ENCODE data around the gene ADGRE1. TPM values are rescaled to one million over a fixed set of nuclear protein-coding genes. Genes with fewer than 3 reads are reported as not detected.

Gene ADGRE1
- total RNA-seq, 1 donor from 2014 or later, result not detected

DNA sequence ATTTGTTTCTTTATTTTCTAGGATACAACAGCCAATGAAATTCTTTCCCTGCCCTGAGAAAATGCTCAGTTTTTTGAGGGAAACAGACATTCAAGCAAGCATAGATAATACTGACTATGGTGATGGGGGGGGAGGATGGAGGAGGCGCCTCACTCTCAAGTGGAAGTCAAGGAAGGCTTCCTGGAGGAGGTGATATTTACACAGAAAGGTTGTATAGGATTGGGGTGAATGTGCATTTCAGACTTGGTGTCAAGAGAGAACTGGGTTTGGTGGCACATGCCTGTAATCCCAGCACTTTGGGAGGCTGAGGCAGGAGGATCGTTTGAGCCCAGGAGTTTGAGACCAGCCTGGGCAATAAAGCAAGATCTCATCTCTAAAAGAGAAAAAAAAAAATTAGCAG is 12.2 kb upstream of the ADGRE1 start:
- DNase-seq (ENCODE audit: low read depth), result no peak

DNA sequence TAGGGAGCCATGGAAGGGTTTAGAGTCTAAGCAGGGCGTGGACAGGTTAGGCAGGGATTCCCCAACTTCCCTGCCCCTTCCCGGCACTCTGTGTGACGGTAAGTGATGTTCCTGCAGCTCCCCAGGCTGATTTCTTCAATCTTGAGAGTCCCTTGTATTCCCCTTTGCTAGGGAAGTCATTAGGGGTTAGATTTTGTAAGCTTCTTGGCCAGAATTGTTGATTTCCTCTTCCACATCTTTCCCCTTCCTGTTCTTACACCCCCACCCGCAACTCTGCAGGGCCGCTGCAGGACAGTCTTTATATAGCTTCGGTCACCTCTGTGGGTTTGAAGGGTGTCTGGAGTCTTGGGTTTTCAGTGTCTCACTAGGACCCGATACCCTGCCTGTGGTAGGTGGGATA is 10.6 kb upstream of the ADGRE1 start:
- DNase-seq (ENCODE audit: low read depth), result no peak

DNA sequence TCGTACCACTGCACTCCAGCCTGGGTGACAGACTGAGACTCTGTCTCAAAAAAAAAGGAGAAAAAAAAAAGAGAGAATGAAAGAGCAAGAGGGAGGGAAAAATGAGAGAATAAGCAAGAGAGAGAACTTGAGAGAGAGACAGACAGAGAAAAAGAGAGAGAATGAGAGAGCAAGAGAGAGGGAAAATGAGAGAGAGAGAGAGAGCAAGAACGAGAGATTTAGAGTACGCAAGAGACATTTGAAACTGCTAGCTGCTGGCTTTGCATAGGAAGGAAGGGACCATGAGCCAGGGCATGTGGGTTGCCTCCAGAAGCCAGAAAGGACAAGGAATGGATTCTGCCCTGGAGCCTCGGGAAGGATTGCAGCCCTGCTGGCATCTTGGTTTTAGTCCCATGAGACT is 9.6 kb upstream of the ADGRE1 start:
- no peak for DNase-seq (ENCODE audit: low read depth)

- no peak for DNase-seq (ENCODE audit: low read depth)
These were observed 992 bp upstream of the ADGRE1 start for GRCh38 chr19:6886277-6886897.

DNA sequence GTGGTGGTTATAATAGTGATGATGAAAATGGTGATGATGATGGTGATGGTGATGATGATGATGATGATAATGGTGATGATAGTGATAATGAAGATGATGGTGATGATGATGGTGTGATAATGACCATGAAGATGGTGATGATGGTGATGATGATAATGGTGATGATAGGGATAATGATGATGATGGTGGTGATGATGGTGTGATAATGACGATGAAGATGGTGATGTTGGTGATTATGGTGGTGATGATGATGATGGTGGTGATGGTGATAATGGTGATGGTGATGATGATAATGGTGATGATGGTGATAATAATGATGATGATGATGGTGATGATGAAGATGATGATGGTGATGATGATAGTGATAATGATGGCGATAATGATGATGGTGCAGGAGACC is 1.6 kb downstream of the ADGRE1 start:
- DNase-seq (ENCODE audit: low read depth), result no peak

DNA sequence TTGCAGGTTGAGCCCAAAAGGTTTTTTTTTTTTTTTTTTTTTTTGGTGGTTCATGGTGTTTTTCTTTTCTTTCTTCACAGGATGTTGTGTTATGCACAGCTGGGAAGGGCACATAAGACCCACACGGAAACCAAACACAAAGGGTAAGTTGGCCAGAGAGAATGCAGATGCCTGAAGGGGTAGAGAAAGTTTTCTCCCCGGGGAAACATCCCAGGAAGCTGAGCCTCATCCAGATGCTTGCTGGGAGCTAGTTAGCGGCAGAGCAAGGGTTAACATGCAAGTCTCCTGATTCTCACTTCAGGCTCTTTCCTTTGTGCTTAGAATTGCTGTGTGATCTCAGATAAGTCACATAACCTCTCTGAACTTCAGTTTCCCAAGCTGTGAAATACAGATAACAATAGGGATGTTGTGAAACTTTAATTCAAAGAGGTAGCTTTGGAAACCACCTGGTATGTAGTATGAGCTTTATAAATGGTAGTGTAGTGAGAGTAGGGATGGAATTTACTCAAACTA is 3.1 kb downstream of the ADGRE1 start:
- DNase-seq (ENCODE audit: low read depth), result no peak

GRCh38 chr19:6890938-6891337 is 3.6 kb downstream of the ADGRE1 start:
- DNase-seq (ENCODE audit: low read depth), result no peak

DNA sequence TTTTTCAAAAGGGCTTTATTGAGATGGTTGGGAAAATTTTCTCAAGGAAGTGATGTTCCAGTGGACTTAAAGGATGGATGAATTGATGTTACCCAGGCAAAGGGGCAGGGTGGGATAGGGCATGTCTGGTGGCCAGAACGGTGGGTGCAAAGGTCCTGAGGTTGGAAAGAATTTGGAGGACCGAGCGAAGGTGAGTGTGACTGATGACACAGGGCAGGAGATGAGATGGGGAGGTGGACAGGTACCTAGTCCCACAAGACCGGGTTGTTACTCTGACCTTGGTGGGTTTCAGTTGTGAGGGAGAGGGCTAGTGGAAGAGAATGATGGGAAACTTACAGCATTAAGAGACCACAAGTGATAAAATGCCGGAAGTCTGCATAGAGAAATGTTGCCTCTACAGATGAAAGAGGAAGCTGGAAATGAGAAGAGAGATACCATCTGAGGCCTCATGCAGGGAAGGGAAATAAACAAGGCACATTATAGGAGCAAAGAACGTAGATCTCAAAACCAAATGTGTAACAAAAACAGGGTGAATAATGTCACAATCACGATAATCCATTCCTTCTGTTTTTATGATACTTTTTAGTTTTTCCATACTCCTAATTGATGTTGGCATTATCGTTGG is 4.5 kb downstream of the ADGRE1 start:
- no peak for DNase-seq (ENCODE audit: low read depth)

DNA sequence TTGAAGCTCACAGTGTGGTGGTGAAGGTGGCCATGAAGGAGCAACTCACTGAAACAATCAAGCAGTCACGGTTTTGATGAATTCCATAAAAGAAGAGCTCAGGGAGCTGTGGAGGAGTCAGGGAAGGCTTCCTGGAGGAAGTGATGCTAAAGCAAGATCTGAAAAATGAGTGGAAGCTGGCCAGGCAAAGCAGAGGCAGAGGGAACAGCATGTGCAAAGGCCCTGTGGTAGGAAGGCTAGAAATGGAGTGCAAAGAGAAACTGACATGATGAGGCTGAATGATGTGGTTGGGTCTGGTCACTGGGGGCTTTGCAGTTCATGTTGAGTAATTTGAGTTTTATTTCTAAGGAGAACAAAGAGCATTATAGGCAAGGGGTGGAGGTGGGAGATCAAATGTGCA is 6.9 kb downstream of the ADGRE1 start:
- DNase-seq (ENCODE audit: low read depth), result no peak

GRCh38 chr19:6903446-6903845 is 16.1 kb downstream of the ADGRE1 start:
- DNase-seq (ENCODE audit: low read depth), result no peak

GRCh38 chr19:6906559-6907060 is 19.2 kb downstream of the ADGRE1 start:
- no peak for DNase-seq (ENCODE audit: low read depth)

DNA sequence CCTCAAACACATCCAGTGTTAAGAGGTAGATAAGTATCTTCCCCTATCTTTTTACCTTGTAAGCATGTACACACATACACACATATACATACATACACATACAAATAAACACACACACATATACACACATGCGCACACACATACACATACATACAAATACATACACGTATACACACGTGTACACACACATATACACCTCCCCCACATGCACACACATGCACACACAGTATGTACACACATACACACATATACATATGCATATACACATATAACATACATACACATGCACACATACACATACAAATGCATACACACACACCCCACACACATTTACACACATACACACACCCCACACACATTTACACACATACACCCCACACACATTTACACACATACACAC is 24.1 kb downstream of the ADGRE1 start:
- no peak for DNase-seq (ENCODE audit: low read depth)

DNA sequence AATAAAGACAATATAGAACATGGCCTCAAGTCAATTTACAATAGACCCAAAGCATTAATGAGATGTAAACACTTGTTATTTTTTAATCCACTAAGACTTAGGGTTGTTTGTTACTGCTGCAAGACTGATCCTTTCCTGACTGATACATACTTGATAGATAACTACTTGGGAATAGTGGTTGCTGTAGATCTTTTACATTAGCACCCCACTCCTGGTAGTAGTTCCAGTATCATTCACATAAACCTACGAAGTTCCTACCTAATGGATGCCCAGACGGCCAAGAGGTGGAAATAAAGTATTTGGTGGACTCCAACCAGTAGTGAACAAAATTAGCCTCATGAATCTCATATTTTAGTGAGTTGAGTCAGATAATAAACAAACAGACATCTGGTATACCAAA is 26.9 kb downstream of the ADGRE1 start:
- DNase-seq (ENCODE audit: low read depth), result no peak

- DNase-seq (ENCODE audit: low read depth), result no peak
These were observed 29.6 kb downstream of the ADGRE1 start for GRCh38 chr19:6916952-6917351.

GRCh38 chr19:6925386-6925785 is 38.0 kb downstream of the ADGRE1 start:
- no peak for DNase-seq (ENCODE audit: low read depth)

DNA sequence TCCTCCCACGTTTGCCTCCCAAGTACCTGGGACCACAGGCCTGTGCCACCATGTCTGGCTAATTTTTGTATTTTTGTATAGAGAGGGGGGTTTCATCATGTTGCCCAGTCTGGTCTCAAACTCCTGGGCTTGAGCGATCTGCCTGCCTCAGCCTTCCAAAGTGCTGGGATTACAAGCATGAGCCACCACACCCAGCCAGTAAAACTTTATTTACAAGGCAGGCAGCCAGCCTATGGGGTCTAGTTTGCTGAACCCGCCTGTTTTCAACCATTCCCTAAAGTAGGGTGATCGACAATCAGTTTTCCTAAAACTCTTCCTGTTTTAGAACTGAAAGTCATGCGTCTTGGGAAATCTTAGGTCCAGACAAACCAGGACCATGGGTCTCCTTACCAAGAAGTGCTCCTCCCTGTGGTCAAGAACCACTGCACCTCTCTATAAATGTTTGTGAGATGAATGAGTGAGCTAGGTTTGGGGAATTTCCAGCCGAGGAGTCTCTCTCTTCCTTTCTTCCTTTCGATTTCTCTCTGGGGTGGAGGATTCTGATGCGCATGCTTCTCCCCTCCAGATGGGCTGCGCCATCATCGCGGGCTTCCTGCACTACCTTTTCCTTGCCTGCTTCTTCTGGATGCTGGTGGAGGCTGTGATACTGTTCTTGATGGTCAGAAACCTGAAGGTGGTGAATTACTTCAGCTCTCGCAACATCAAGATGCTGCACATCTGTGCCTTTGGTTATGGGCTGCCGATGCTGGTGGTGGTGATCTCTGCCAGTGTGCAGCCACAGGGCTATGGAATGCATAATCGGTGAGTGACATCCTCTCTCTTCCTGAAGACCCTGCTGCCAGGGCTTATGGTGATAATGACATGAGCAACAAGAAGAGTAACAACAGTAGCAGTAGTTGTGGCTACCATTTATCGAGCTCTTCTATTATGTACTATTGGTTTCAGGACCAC is 38.7 kb downstream of the ADGRE1 start:
- DNase-seq (ENCODE audit: low read depth), result no peak

DNA sequence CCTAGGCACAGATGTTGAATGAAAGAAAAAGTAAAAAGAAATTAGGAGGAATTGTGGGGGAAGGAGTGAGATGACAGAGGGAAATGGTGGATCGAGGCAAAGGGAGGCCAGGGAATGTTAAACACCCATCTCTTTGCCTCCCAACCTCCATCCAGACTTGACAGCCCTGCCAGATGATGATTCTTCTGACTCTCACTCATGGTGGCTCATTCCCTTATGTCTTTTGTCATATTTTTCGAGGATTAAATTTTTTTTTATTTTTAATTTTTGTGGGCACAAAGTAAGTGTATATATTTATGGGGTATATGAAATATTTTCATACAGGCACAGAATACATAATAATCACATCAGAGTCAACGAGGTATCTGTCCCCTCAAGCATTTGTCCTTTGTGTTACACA is 42.8 kb downstream of the ADGRE1 start:
- no peak for DNase-seq (ENCODE audit: low read depth)

GRCh38 chr19:6935069-6935468 is 47.7 kb downstream of the ADGRE1 start:
- DNase-seq (ENCODE audit: low read depth), result no peak

DNA sequence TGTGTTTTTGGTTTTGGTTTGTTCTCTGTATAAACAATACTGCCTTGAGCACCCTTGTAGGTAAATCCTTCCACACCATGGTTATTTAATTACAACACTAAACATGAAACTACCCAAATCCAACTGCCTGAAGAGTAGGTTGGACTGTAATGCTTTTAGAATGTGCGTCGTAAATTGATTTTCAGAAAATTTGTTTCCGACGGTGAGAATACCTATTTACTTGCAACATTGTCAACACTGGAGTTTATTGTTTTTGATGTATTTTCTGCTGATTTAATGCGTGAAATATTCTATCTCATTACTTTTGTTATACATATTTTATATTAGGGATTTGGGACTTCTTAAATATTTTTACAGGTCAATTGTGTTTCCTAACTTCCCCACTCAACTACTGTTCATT is 48.2 kb downstream of the ADGRE1 start:
- no peak for DNase-seq (ENCODE audit: low read depth)

- no peak for DNase-seq (ENCODE audit: low read depth)
These were observed 58.4 kb downstream of the ADGRE1 start for GRCh38 chr19:6945733-6946132.

- peak; percentile 37 for DNase-seq (ENCODE audit: low read depth)
These were observed 60.4 kb downstream of the ADGRE1 start for GRCh38 chr19:6947745-6948144.

- DNase-seq (ENCODE audit: low read depth), result no peak
These were observed 61.5 kb downstream of the ADGRE1 start for GRCh38 chr19:6948884-6949283.
